SJCRH30 (cell line): Measurements from ENCODE around the gene CDK14. TPM values are rescaled to one million over a fixed set of nuclear protein-coding genes. Genes with fewer than 3 reads are reported as not detected.
"Not testable (repeated sequence)": the region's sequence is repeated elsewhere in the genome, so short reads cannot be mapped to it uniquely, and the experiment has no call there.

Source experiments
- DNase-seq, 2 experiments: peaks; one replicate each; pipeline ENCODE4 v3.0.0-alpha.2; 2015 to 2020
- H3K27ac ChIP-seq: fragments of 250-450 bp; sonication (Bioruptor Pico); 2 replicates; pipeline ENCODE4 v1.5.1; 2020; ENCODE audit warnings: mild to moderate bottlenecking, moderate library complexity
- H3K27me3 ChIP-seq: fragments of 250-450 bp; sonication (Bioruptor Pico); 2 replicates; pipeline ENCODE4 v1.5.1; 2020; ENCODE audit warnings: mild to moderate bottlenecking, moderate library complexity
- H3K36me3 ChIP-seq: fragments of 250-450 bp; sonication (Bioruptor Pico); 2 replicates; pipeline ENCODE4 v1.5.1; 2020; ENCODE audit warnings: mild to moderate bottlenecking, moderate library complexity
- H3K4me1 ChIP-seq: fragments of 250-450 bp; sonication (Bioruptor Pico); 2 replicates; pipeline ENCODE4 v1.5.1; 2020; ENCODE audit warnings: mild to moderate bottlenecking, moderate library complexity
- H3K4me3 ChIP-seq: fragments of 250-450 bp; sonication (Bioruptor Pico); 2 replicates; pipeline ENCODE4 v1.5.1; 2020; ENCODE audit warnings: mild to moderate bottlenecking, moderate library complexity
- H3K9me3 ChIP-seq: fragments of 250-450 bp; sonication (Bioruptor Pico); replicated peaks from 2 replicates; pipeline ENCODE4 v1.5.1; 2020; ENCODE audit warnings: mild to moderate bottlenecking, moderate library complexity
- total RNA-seq: library from RNA; depleted of rRNA; stranded (reverse); fragments of >200 nt; shearing (Covaris generic); gene quantifications from 2 replicates; pipeline ENCODE4 v1.2.3, GENCODE V29; 2014

Gene CDK14
- total RNA-seq, 1 experiment from 2014 or later = 78.2 TPM

GRCh38 chr7:91168871-91169829 is 573.0 kb downstream of the CDK14 start:
- H3K27me3 ChIP-seq = no peaks in the 10 kb centered on the region
- H3K4me1 ChIP-seq = peaks cover 22% of the 10 kb centered on the region
- H3K36me3 ChIP-seq = peaks cover 3% of the 10 kb centered on the region; the same call in 1 of the 2 replicates
- H3K4me3 ChIP-seq = peak overlapping the region; percentile 48
- H3K9me3 ChIP-seq = 0 out of 2 replicates have a peak, but pooled peaks cover 3% of the 10 kb centered on the region
- peak; percentile 90 to 97 for DNase-seq
- H3K27ac ChIP-seq = peak overlapping the region; percentile 81

GRCh38 chr7:91169830-91170191 is 573.7 kb downstream of the CDK14 start:
- Histone ChIP-seq H3K27ac (peak overlapping the region; percentile 81), H3K4me1 (peaks cover 22% of the 10 kb centered on the region), H3K4me3 (no peak overlapping the region; the same call in 1 of the 2 replicates), H3K9me3 (0 out of 2 replicates have a peak, but pooled peaks cover 3% of the 10 kb centered on the region), H3K36me3 (peaks cover 3% of the 10 kb centered on the region; the same call in 1 of the 2 replicates), H3K27me3 (no peaks in the 10 kb centered on the region)
- DNase-seq = peak in 1 of 2 experiments; percentile 19

- H3K27ac ChIP-seq, H3K27me3 ChIP-seq, H3K9me3 ChIP-seq, H3K36me3 ChIP-seq, DNase-seq, H3K4me3 ChIP-seq: not testable (repeated sequence)
- peaks cover 18% of the 10 kb centered on the region for H3K4me1 ChIP-seq
Observed at GRCh38 chr7:91173265-91173664, 577.1 kb downstream of the CDK14 start.

DNA sequence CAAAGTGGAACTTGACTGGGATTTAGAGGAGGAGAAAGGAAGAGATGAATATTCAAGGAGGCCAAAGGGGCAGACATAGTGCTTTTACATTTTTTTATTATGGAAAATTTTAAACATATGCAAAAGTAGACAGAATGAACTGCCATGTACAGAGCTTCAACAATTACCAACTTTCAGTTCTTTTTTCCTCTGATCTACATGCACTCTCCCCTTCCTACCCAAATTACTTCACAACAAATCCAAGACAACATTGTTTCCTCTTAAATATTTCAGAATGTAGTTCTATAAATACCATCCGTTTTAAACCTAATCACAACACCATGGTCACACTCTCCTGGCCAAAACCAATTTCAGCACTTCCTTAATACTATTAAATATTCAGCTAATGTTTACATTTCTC is 584.6 kb downstream of the CDK14 start:
- Histone ChIP-seq H3K27me3 (no peaks in the 10 kb centered on the region), H3K4me1 (peaks cover 3% of the 10 kb centered on the region; the same call in 1 of the 2 replicates), H3K27ac (no peak overlapping the region), H3K4me3 (no peak overlapping the region), H3K36me3 (no peaks in the 10 kb centered on the region), H3K9me3 (no peaks in the 10 kb centered on the region)
- no peak for DNase-seq

DNA sequence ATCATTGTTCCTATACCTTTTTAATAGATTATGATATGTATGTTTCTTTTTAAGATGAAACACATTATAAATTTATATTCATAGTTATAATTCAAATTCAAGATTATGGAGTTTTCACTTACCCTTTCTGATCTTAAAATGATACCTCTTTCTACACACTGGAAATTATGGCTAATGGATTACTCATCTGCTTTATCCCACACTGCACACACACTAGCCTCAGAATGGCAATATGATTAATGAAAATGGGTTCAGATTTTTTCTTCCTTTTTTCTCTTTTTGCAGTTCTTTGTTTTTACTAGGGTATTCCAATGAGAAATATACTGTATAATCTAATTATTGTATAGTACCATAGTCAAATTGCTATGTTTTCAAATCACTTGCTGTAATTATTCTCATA is 585.8 kb downstream of the CDK14 start:
- Histone ChIP-seq H3K4me3 (no peak overlapping the region), H3K27ac (no peak overlapping the region), H3K27me3 (no peaks in the 10 kb centered on the region), H3K36me3 (peaks cover 5% of the 10 kb centered on the region; the same call in 1 of the 2 replicates), H3K4me1 (peaks cover 3% of the 10 kb centered on the region; the same call in 1 of the 2 replicates), H3K9me3 (peaks cover 6% of the 10 kb centered on the region)
- DNase-seq = no peak

DNA sequence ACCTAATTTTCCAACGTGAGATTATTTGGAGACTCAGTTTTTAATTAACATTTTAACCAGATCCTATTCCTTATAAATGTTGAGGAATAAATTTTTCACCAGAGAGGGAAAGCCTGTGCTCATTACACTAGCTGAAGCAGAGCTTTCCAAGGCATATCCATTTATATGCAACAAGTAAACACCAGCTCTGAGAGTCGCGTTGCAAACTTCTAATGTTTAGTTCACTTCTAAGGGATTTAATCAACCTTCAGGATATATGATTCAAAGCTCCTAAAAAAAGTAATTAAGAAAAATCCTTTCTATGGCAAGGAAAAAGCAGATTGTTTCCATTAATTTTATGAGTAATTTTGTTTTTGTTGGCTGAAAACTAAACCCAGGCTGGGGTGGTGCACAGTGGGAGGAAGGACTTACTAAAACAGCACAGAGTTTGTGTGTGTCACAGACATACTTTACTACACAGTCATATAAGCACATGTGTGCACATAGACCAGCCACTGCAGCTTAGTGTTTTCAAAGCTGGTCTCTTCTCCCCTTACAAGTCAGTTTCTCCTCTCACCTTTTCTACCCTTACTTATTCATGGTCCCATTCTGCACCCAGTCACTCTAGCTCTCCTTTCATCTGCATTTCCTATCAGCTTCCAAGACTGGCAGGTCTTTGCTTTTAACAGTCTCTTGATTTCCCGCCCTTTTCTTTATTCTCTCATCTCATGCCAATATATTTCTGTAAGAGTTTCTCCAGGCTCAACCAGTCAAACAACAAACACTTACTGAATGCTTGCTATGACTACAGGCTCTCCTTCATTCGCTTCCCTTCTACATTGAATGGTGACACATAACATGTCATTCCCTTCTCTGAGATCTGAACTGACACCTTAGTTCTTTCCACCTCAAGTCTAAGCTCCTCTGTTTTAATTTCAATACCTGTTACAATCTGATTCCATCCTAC is 587.0 kb downstream of the CDK14 start:
- no peak overlapping the region for H3K27ac ChIP-seq
- peaks cover 3% of the 10 kb centered on the region; the same call in 1 of the 2 replicates for H3K4me1 ChIP-seq
- peaks cover 6% of the 10 kb centered on the region for H3K9me3 ChIP-seq
- no peak overlapping the region for H3K4me3 ChIP-seq
- H3K27me3 ChIP-seq = no peaks in the 10 kb centered on the region
- no peak for DNase-seq
- peaks cover 6% of the 10 kb centered on the region; the same call in 1 of the 2 replicates for H3K36me3 ChIP-seq

DNA sequence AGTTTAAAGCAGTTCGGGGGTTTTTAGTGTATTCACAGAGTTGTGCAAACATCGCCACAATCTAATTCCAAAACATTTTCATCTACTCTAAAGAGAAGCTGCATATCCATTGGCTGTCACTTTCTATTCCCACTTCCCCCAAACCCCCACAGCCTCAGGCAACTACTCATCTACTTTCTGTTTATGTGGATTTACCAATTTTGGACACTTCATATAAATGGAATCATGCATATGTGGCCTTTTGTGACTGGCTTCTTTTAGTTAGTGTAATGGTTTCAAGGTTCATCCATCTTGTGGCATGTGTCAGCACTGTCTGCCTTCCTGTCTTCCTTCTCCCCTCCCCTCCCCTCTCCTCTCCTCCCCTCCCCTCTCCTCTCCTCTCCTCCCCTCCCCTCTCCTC is 589.6 kb downstream of the CDK14 start:
- no peak for DNase-seq
- Histone ChIP-seq H3K27ac (no peak overlapping the region), H3K4me1 (peaks cover 3% of the 10 kb centered on the region; the same call in 1 of the 2 replicates), H3K36me3 (peaks cover 8% of the 10 kb centered on the region; the same call in 1 of the 2 replicates), H3K9me3 (peaks cover 6% of the 10 kb centered on the region), H3K4me3 (no peak overlapping the region), H3K27me3 (no peaks in the 10 kb centered on the region)

- Histone ChIP-seq H3K4me3 (no peak overlapping the region), H3K27ac (no peak overlapping the region), H3K36me3 (peaks cover 8% of the 10 kb centered on the region; the same call in 1 of the 2 replicates), H3K9me3 (peaks cover 6% of the 10 kb centered on the region), H3K27me3 (no peaks in the 10 kb centered on the region), H3K4me1 (peaks cover 3% of the 10 kb centered on the region; the same call in 1 of the 2 replicates)
- DNase-seq = no peak
Observed at GRCh38 chr7:91187061-91187460, 590.9 kb downstream of the CDK14 start.

DNA sequence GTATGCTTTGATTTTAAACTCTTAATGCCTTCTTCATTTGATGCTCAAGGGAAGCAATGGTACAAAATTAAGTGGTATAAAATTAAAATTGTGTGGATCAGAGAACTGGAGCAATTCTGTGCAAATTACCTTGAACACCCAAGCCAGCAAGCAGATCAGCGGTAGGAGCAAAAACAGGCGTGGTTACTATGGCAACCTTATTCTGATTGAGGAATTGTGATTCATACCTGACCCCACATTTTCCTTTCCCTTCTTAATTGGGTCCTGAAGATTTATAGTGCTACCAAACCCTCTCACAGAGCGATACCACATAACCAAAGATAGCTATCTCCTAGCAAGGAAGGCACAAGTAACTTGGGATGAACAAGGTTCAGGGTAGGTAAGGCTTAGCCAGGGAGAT is 595.6 kb downstream of the CDK14 start:
- Histone ChIP-seq H3K27ac (no peak overlapping the region), H3K4me3 (no peak overlapping the region), H3K36me3 (peaks cover 6% of the 10 kb centered on the region), H3K4me1 (no peaks in the 10 kb centered on the region), H3K9me3 (peaks cover 2% of the 10 kb centered on the region), H3K27me3 (no peaks in the 10 kb centered on the region)
- no peak for DNase-seq

DNA sequence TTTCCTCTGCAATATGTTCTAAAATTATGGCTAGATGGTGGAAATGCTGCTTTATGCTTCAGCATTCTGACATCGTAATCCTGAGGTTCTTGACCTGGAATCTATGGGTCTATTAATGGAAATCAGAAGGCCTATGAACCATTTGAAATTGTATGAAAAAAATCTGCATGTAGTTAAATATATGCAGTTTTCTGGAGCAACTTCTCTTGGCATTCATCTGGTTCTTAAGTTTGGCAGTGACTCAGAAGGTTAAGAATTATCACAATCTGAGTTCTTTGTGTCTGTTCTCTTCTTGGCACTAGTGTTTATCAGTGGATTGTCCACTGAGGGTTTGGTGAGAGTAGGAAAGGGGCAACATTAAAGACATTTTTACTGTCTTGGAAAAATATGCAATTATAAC is 597.0 kb downstream of the CDK14 start:
- DNase-seq = no peak

GRCh38 chr7:91194841-91195240 is 598.7 kb downstream of the CDK14 start:
- H3K27me3 ChIP-seq = no peaks in the 10 kb centered on the region
- no peak overlapping the region for H3K27ac ChIP-seq
- no peaks in the 10 kb centered on the region for H3K4me1 ChIP-seq
- DNase-seq = no peak
- no peaks in the 10 kb centered on the region for H3K9me3 ChIP-seq
- no peak overlapping the region for H3K4me3 ChIP-seq
- no peaks in the 10 kb centered on the region; the same call in 1 of the 2 replicates for H3K36me3 ChIP-seq

More for the DNA sequence above, 597.0 kb downstream of the CDK14 start:
- no peak overlapping the region for H3K27ac ChIP-seq
- no peaks in the 10 kb centered on the region for H3K4me1 ChIP-seq
- no peaks in the 10 kb centered on the region for H3K27me3 ChIP-seq
- H3K36me3 ChIP-seq = peaks cover 3% of the 10 kb centered on the region; the same call in 1 of the 2 replicates
- no peaks in the 10 kb centered on the region for H3K9me3 ChIP-seq
- H3K4me3 ChIP-seq = no peak overlapping the region

DNA sequence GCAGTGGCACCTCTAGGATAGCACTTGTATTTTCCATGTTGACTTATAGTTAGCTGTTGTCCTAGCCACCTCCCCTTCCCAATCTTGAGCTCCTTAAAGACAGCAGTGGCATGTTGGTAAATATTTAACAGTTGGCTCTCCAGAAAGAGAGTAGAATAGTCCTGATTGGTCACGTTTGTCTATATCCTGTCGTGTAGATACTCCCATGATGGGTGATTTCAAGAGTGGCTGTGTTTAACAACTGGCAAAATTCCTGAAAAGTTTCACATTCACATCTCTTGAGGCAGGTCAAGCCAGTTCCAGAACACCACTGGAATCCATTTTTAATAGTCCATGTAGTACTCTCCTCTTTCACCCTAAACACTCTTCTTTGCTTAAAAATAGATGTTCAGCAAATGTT is 599.9 kb downstream of the CDK14 start:
- no peaks in the 10 kb centered on the region; the same call in none of the 2 replicates for H3K36me3 ChIP-seq
- H3K9me3 ChIP-seq = no peaks in the 10 kb centered on the region
- no peak overlapping the region for H3K4me3 ChIP-seq
- H3K27me3 ChIP-seq = no peaks in the 10 kb centered on the region
- no peak overlapping the region for H3K27ac ChIP-seq
- no peaks in the 10 kb centered on the region for H3K4me1 ChIP-seq
- DNase-seq = no peak

DNA sequence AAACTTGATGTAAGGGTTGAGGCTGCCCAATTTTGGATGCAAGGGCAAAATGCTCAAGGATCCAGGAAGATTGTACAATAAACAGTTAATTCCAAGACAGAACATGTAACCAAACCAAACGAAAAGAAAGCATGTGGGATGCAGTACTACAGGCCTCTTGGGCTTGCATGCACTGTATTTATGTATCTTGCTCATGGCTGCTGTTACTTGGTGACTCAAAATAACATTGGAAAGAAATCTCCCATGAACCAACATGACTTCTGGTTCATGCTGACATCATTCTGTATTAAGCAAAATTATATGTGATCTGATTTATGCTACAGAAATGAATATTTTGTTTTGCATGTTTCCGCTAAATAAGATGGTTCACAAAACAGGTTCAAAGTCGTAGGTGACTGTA is 602.2 kb downstream of the CDK14 start:
- Histone ChIP-seq H3K4me1 (no peaks in the 10 kb centered on the region), H3K27me3 (no peaks in the 10 kb centered on the region), H3K27ac (no peak overlapping the region), H3K36me3 (peaks cover 2% of the 10 kb centered on the region), H3K9me3 (no peaks in the 10 kb centered on the region), H3K4me3 (no peak overlapping the region)
- DNase-seq = no peak

DNA sequence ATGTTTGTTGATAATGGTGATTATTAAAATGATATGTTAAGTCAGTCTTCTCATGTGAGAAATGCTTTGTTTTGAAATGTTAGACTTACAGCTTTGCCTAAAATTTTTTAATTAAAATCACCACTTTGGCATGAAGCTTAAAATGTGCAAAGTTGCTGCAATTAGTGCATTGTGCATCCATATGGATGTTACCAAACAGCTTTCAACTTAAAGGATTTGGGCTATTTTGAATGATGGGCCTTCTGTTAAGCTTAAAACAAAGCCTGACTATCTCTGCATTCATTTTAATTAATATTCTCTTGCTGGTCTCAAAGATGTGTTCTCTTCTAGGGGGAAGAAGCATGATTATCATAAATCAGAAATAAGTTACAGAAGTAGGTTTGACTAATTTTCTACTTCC is 603.5 kb downstream of the CDK14 start:
- no peak overlapping the region for H3K27ac ChIP-seq
- H3K36me3 ChIP-seq = peaks cover 2% of the 10 kb centered on the region
- no peaks in the 10 kb centered on the region for H3K9me3 ChIP-seq
- no peaks in the 10 kb centered on the region for H3K4me1 ChIP-seq
- H3K27me3 ChIP-seq = no peaks in the 10 kb centered on the region
- no peak for DNase-seq
- H3K4me3 ChIP-seq = no peak overlapping the region
